NOMO-1 treated with dmso at 0.1 percent for 144 hours (cell line): ENCODE data around the gene BORCS8.
"Not testable (repeated sequence)": the region's sequence is repeated elsewhere in the genome, so short reads cannot be mapped to it uniquely, and the experiment has no call there.

ENCODE experiments used
- DNase-seq: peaks from one replicate; lab custom pipeline; 2025; ENCODE audit not compliant: unreplicated experiment; lab: John Stamatoyannopoulos, UW

BORCS8 gene

GRCh38 chr19:19192078-19192882, at the start of gene BORCS8, which contains the start of gene RFXANK:
TSS of gene BORCS8 (minus strand) at chr19:19192152. CDS start at chr19:19192117, 35 bp downstream.
TSS of gene RFXANK (plus strand) at chr19:19192258. CDS start at chr19:19193947, 1,689 bp downstream.
- peak; percentile 95 for DNase-seq

- no peak for DNase-seq
Measured at GRCh38 chr19:19240476-19240875, 48.5 kb upstream of the BORCS8 start.

GRCh38 chr19:19239675-19240074, 47.7 kb upstream of the BORCS8 start:
- no peak for DNase-seq

- DNase-seq, result no peak
Measured at GRCh38 chr19:19238126-19238894, 46.4 kb upstream of the BORCS8 start.

GRCh38 chr19:19236173-19236572, 44.2 kb upstream of the BORCS8 start:
- DNase-seq, result no peak

GRCh38 chr19:19234220-19234816, 42.4 kb upstream of the BORCS8 start:
- DNase-seq, result no peak

GRCh38 chr19:19232261-19232721, 40.3 kb upstream of the BORCS8 start:
- no peak for DNase-seq

DNA sequence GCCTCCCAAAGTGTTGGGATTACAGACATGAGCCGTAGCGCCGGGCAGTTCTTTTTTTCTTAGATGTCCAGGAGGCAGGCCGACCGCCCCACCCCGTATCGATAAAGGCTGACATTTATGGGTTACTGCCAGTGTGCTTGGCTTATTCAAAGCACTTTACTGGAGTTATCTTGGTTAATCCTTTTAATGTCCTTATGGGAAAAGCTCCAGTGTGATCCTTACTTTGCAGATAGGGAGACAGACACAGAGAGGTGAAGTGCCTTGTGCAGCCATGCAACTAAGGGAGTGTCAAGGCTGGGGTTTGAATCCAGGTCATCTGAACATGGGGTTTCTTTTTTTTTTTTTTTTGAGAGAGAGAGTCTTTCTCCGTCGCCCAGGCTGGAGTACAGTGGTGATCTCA, 39.0 kb upstream of the BORCS8 start:
- DNase-seq, result no peak

DNA sequence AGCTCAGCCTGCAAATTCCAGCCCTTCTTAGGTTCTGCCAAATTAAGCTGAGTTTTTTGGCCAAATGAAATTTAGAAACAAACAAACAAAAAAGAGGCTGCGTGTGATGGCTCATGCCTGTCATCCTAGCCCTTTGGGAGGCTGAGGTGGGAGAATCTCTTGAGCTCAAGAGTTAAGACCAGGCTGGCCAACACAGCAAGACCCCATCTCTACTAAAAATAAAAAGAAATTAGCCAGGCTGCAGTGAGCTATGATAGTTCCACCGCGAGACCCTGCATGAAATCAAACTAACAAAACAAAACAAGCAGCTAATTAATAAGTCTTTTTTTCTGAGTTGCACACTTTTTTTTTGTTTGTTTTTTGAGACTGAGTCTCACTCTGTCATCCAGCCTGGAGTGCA, 37.7 kb upstream of the BORCS8 start:
- DNase-seq, result no peak

- no peak for DNase-seq
Measured at GRCh38 chr19:19227217-19227616, 35.3 kb upstream of the BORCS8 start.

DNA sequence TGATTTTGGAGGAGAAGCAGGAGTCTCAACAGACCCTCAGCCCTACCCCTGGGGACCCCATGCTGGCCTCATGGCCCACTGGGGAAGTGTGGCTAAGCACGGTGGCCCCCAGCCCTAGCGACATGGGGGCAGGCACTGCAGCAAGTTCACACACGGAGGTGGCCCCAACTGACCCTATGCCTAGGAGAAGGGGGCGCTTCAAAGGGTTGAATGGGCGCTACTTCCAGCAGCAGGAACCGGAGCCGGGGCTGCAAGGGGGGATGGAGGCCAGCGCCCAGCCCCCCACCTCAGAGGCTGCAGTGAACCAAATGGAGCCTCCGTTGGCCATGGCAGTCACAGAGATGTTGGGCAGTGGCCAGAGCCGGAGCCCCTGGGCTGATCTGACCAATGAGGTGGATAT, 34.7 kb upstream of the BORCS8 start:
- DNase-seq, result no peak

GRCh38 chr19:19226204-19226603, 34.3 kb upstream of the BORCS8 start:
- no peak for DNase-seq

GRCh38 chr19:19224852-19225494, 33.0 kb upstream of the BORCS8 start:
- peak; percentile 63 for DNase-seq

DNA sequence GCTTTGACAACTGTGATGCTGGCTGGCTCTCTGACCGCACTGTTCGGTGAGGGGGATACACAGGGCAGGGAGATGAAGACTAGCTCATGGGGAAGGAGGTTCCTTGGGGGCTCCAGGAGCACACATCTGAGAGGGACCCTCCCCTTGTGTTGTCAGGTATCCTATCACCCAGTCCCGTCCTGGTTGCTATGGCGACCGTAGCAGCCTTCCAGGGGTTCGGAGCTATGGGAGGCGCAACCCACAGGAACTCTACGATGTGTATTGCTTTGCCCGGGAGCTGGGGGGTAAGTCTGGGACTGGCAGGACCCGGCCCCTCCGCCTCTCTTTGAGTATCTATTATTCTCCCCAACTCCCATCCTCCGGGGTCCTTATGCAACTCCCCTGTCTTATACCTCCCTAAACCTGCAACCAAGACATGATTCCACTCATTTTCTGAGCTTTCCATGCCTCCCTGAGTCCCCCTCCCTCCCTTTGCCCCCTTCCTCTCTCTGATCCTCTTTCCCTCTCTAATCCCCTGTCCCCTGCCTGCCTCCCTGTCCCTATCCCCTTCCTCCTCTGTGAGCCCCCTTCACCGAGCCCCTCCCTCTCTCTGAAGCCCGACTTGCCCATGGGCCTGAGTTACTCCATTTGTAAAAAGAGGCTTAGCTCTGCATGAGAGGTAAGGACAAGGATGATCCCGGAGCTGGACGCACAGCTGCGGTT, 32.3 kb upstream of the BORCS8 start:
- no peak for DNase-seq

DNA sequence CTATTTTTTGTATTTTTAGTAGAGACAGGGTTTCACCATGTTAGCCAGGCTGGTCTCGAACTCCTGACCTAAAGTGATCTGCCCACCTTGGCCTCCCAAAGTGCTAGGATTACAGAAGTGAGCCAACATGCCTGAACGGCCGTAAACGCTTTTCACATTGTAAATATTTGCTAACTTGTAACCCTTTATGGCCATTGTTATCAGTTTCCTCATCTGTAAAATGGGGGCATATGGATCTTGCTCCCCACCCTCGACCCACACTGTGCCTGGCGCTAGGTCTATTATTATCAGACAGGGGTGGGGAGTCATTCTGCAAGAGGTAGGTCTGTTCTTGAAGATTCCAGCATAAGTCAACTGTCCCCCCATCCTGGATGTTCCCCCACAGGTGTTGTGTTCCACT, 31.7 kb upstream of the BORCS8 start:
- DNase-seq, result no peak

DNA sequence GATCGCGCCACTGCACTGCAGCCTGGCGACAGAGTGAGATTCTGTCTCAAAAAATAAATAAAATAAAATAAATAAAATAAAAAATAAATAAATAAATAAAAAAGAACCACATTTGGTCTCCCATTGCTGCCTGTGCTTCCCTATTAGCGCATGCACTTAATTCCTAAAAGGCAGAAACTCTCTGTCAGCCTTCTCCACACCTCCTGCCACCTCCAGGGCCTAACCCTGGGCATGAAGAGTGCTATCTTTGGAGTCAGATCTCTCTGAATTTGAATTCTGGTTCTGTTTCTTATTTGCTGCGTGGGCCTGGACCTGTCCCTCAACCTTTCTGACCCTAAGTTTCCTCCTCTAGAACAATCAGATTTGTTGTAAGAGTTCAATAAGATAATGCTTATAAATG, 31.1 kb upstream of the BORCS8 start:
- DNase-seq, result no peak

DNA sequence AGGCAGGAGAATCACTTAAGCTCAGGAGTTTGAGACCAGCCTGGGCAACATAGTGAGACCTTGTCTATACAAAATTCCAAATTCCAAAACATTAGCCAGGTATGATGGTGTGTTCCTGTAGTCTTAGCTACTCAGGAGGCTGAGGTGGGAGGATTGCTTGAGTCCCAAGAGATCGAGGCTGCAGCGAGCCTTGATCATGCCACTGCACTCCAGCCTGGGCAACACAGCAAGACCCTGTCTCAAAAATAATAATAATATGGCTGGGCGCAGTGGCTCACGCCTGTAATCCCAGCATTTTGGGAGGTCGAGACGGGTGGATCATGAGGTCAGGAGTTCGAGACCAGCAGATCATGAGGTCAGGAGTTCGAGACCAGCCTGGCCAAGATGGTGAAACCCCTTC, 29.0 kb upstream of the BORCS8 start:
- not testable (repeated sequence) for DNase-seq

- no peak for DNase-seq
Measured at GRCh38 chr19:19218911-19219310, 27.0 kb upstream of the BORCS8 start.

DNA sequence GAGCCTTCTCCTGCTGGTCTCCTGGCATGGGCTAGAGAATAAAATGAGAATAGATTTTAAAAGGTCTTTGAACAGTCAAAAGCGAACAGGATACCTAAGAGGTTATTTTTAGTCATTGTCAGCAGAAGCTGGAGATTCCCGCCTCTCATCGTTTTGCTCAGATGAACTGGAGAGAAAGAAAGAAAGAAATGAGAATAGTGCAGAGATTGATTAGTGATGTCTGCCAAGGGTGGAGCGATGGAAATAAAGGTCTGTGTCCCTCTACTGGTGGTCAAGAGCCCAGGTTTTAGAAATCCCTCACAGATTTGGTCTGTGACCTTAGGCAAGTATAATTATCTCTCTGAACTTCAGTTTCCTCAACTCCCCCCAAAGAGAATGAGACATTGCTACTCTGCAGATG, 25.1 kb upstream of the BORCS8 start:
- no peak for DNase-seq

- DNase-seq, result no peak
Measured at GRCh38 chr19:19215792-19216191, 23.8 kb upstream of the BORCS8 start.

DNA sequence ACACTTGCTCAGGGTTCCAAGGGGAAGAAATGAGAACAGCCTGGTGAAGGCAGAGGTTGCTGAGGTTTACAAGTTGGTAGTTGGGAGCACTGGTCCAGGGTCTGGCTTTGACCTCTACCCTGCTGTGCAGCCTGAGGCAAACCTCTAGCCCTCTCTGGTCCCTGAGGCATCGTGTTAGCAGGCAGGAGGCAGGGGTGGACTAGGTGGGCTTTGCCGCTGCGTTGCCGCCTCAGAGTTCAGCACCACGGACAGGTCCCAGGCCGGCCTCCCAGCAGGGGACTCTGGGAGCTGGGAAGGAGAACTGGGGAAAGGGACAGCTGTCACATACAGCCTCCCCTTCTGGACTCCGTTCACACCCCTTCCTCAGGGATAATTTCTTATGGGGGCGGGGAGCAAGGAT, 22.9 kb upstream of the BORCS8 start:
- DNase-seq, result no peak
